ENCODE measurements around the gene HLA-DMA. TPM values are rescaled to one million over a fixed set of nuclear protein-coding genes. Genes with fewer than 3 reads are reported as not detected.
A peak's percentile ranks its signal among the peaks of the same experiment; 100 is the strongest.

HLA-DMA gene
- total RNA-seq, 1 donor from 2014 or later: 4.7 TPM

- TF ChIP-seq CTCF (IDR thresholded peaks at IDR 0.05; ENCODE audit: insufficient read depth, low read length, poor library complexity, severe bottlenecking): peak; percentile 5
- peaks cover 24% of the 10 kb centered on the region for H3K27me3 ChIP-seq (ENCODE audit: control insufficient read depth, insufficient read depth, low read length)
- H3K36me3 ChIP-seq (ENCODE audit: control insufficient read depth, insufficient read depth, low read length): no peaks in the 10 kb centered on the region
- no peak overlapping the region for H3K4me3 ChIP-seq (ENCODE audit: low read depth, low read length)
- DNase-seq (ENCODE audit: low read depth): peak; percentile 63
These were observed 11.6 kb downstream of the HLA-DMA start for GRCh38 chr6:32941214-32941768.

GRCh38 chr6:32940656-32941213 is 12.2 kb downstream of the HLA-DMA start, which contains the start of gene HLA-DMB:
HLA-DMB (minus strand) TSS chr6:32941028; CDS start chr6:32940807, 221 bp downstream.
- Histone ChIP-seq H3K27me3 (ENCODE audit: control insufficient read depth, insufficient read depth, low read length) (peaks cover 28% of the 10 kb centered on the region), H3K36me3 (ENCODE audit: control insufficient read depth, insufficient read depth, low read length) (no peaks in the 10 kb centered on the region), H3K4me3 (ENCODE audit: low read depth, low read length) (peak within 1 kb of the TSS; percentile 39)
- DNase-seq (ENCODE audit: low read depth): peak; percentile 72
- no peak for TF ChIP-seq CTCF (IDR thresholded peaks at IDR 0.05; ENCODE audit: insufficient read depth, low read length, poor library complexity, severe bottlenecking)

GRCh38 chr6:32938494-32938893 is 14.4 kb downstream of the HLA-DMA start:
- no peak for DNase-seq (ENCODE audit: low read depth)
- H3K36me3 ChIP-seq (ENCODE audit: control insufficient read depth, insufficient read depth, low read length): no peaks in the 10 kb centered on the region
- peaks cover 32% of the 10 kb centered on the region for H3K27me3 ChIP-seq (ENCODE audit: control insufficient read depth, insufficient read depth, low read length)
- no peak for TF ChIP-seq CTCF (IDR thresholded peaks at IDR 0.05; ENCODE audit: insufficient read depth, low read length, poor library complexity, severe bottlenecking)
- H3K4me3 ChIP-seq (ENCODE audit: low read depth, low read length): no peak overlapping the region

- no peak overlapping the region for H3K4me3 ChIP-seq (ENCODE audit: low read depth, low read length)
- no peaks in the 10 kb centered on the region for H3K36me3 ChIP-seq (ENCODE audit: control insufficient read depth, insufficient read depth, low read length)
- no peak for TF ChIP-seq CTCF (IDR thresholded peaks at IDR 0.05; ENCODE audit: insufficient read depth, low read length, poor library complexity, severe bottlenecking)
- peaks cover 35% of the 10 kb centered on the region for H3K27me3 ChIP-seq (ENCODE audit: control insufficient read depth, insufficient read depth, low read length)
- DNase-seq (ENCODE audit: low read depth): no peak
These were observed 15.7 kb downstream of the HLA-DMA start for GRCh38 chr6:32937230-32937633.

GRCh38 chr6:32936239-32937152 is 16.4 kb downstream of the HLA-DMA start:
- Histone ChIP-seq H3K36me3 (ENCODE audit: control insufficient read depth, insufficient read depth, low read length) (no peaks in the 10 kb centered on the region), H3K27me3 (ENCODE audit: control insufficient read depth, insufficient read depth, low read length) (peaks cover 37% of the 10 kb centered on the region), H3K4me3 (ENCODE audit: low read depth, low read length) (no peak overlapping the region)
- TF ChIP-seq CTCF (IDR thresholded peaks at IDR 0.05; ENCODE audit: insufficient read depth, low read length, poor library complexity, severe bottlenecking): no peak
- no peak for DNase-seq (ENCODE audit: low read depth)

Data from kidney epithelial cell (primary cell).